CD1c-positive myeloid dendritic cell (primary cell): Measurements from ENCODE around the gene MPO.
A peak's percentile ranks its signal among the peaks of the same experiment; 100 is the strongest.

ENCODE experiments used
- DNase-seq: peaks from one replicate; pipeline ENCODE4 v3.0.0-alpha.2; 2016; ENCODE audit errors: extremely low spot score

The MPO gene

GRCh38 chr17:58236394-58236793 is 44.3 kb downstream of the MPO start:
- DNase-seq, result no peak

GRCh38 chr17:58235821-58236220 is 44.9 kb downstream of the MPO start:
- DNase-seq, result no peak

GRCh38 chr17:58234512-58234911 is 46.2 kb downstream of the MPO start:
- DNase-seq, result no peak

GRCh38 chr17:58233543-58233942 is 47.2 kb downstream of the MPO start:
- DNase-seq, result peak; percentile 76

GRCh38 chr17:58232707-58233156 is 48.0 kb downstream of the MPO start:
- peak; percentile 97 for DNase-seq

- DNase-seq, result peak; percentile 75
Observed at GRCh38 chr17:58231641-58232040, 49.1 kb downstream of the MPO start.

GRCh38 chr17:58229881-58230280 is 50.9 kb downstream of the MPO start:
- no peak for DNase-seq

GRCh38 chr17:58229384-58229783 is 51.4 kb downstream of the MPO start:
- no peak for DNase-seq

GRCh38 chr17:58228679-58229078 is 52.1 kb downstream of the MPO start:
- no peak for DNase-seq

- DNase-seq, result no peak
Observed at GRCh38 chr17:58227733-58228132, 53.0 kb downstream of the MPO start.

GRCh38 chr17:58224315-58224714 is 56.4 kb downstream of the MPO start:
- DNase-seq, result peak; percentile 26
